H1 (cell line): ENCODE measurements around the gene TRABD2A. TPM values are rescaled to one million over a fixed set of nuclear protein-coding genes. Genes with fewer than 3 reads are reported as not detected.

Source experiments
- CTCF ChIA-PET: fragments of 300-600 bp; sonication (Branson Sonifier 250); formaldehyde crosslinking; loops from one replicate; lab custom pipeline; 2021; ENCODE audit not compliant: partially characterized antibody; lab: Charles Lee
- POLR2A ChIA-PET: fragments of 300-600 bp; sonication (Branson Sonifier 250); formaldehyde crosslinking; loops from one replicate; lab custom pipeline; 2021; ENCODE audit warnings: inconsistent platforms; ENCODE audit not compliant: partially characterized antibody; lab: Charles Lee
- DNase-seq, 2 experiments: peaks; one replicate each; pipeline versions ENCODE4 v3.0.0 to v3.0.0-alpha.2; 2010 to 2022; ENCODE audit warnings: low spot score in 2 of 2, low read depth in 1 of 2, mixed read lengths in 1 of 2
- FAIRE-seq: peaks from 2 replicates; lab custom pipeline; 2011; peaks lifted over from hg19 to GRCh38; lab: Jason Lieb, UNC
- H2AFZ ChIP-seq: 2 replicates; pipeline ENCODE4 v1.8.1; 2012; ENCODE audit warnings: low read length, inconsistent platforms
- H2AK5ac ChIP-seq: 2 replicates; pipeline ENCODE4 v1.6.1; 2013; ENCODE audit warnings: low read depth, low read length
- H2BK120ac ChIP-seq: replicated peaks from 2 replicates; pipeline ENCODE3; 2013; ENCODE audit warnings: low read depth, low read length, inconsistent platforms
- H2BK12ac ChIP-seq: 2 replicates; pipeline ENCODE4 v1.6.1; 2013; ENCODE audit warnings: low read depth, low read length
- H2BK15ac ChIP-seq: 2 replicates; pipeline ENCODE4 v1.6.1; 2013; ENCODE audit warnings: low read length
- H2BK20ac ChIP-seq: 2 replicates; pipeline ENCODE4 v1.6.1; 2013; ENCODE audit warnings: low read length
- H2BK5ac ChIP-seq: 2 replicates; pipeline ENCODE4 v1.6.1; 2013; ENCODE audit warnings: low read depth, low read length
- H3K14ac ChIP-seq: 2 replicates; pipeline ENCODE4 v1.6.1; 2013; ENCODE audit warnings: inconsistent platforms; ENCODE audit not compliant: insufficient read length
- H3K18ac ChIP-seq: 2 replicates; pipeline ENCODE4 v1.6.1; 2013; ENCODE audit warnings: low read length; ENCODE audit errors: extremely low read depth
- H3K23ac ChIP-seq: 2 replicates; pipeline ENCODE4 v1.6.1; 2013; ENCODE audit warnings: inconsistent platforms; ENCODE audit not compliant: insufficient read length
- H3K23me2 ChIP-seq: 2 replicates; pipeline ENCODE4 v1.6.1; 2013; ENCODE audit warnings: low read depth, low read length
- H3K27ac ChIP-seq: 2 replicates; pipeline ENCODE4 v1.6.1; 2011; ENCODE audit warnings: low read depth, low read length, inconsistent platforms
- H3K27me3 ChIP-seq, 4 experiments: replicated peaks in 1 of 4; 1 replicate in 1 of 4; 2 replicates in 3 of 4; pipeline versions ENCODE4 v1.6.1 to v1.8.1; 2011 to 2013; ENCODE audit warnings: low read length in 3 of 4, mild to moderate bottlenecking in 3 of 4, inconsistent platforms in 2 of 4, mixed read lengths in 2 of 4, moderate library complexity in 1 of 4; ENCODE audit not compliant: control insufficient read depth in 3 of 4, insufficient read depth in 3 of 4; ENCODE audit errors: extremely low read depth in 1 of 4
- H3K36me3 ChIP-seq, 4 experiments: 2 replicates each; pipeline versions ENCODE4 v1.6.1 to v1.8.1; 2011 to 2013; ENCODE audit warnings: mild to moderate bottlenecking in 4 of 4, low read length in 3 of 4, moderate library complexity in 2 of 4, control low read depth in 1 of 4, inconsistent platforms in 1 of 4; ENCODE audit not compliant: insufficient read depth in 4 of 4, control insufficient read depth in 2 of 4
- H3K4ac ChIP-seq: replicated peaks from 2 replicates; pipeline ENCODE3; 2013; ENCODE audit warnings: low read length, low read depth, mixed read lengths, inconsistent platforms; ENCODE audit not compliant: insufficient read length
- H3K4me1 ChIP-seq, 4 experiments: replicated peaks in 1 of 4; 1 replicate in 1 of 4; 2 replicates in 3 of 4; pipeline versions ENCODE4 v1.6.1 to v1.8.1; 2011 to 2013; ENCODE audit warnings: low read length in 3 of 4, inconsistent platforms in 2 of 4, mixed read lengths in 1 of 4; ENCODE audit not compliant: insufficient read depth in 4 of 4, control insufficient read depth in 3 of 4
- H3K4me2 ChIP-seq, 2 experiments: 2 replicates each; pipeline versions ENCODE4 v1.6.1 to v1.8.1; 2011 to 2013; ENCODE audit warnings: low read depth in 2 of 2, low read length in 2 of 2, control low read depth in 1 of 2, inconsistent platforms in 1 of 2, mild to moderate bottlenecking in 1 of 2; ENCODE audit not compliant: insufficient read depth in 1 of 2
- H3K4me3 ChIP-seq, 4 experiments: fragments of 200-600, 300-600 bp in 1 of 4; sonication (generic), shearing (Covaris generic), sonication (Bioruptor Twin) in 1 of 4; 2 replicates each; pipeline versions ENCODE4 v1.5.1 to v1.8.1; 2011 to 2016; ENCODE audit warnings: low read length in 4 of 4, low read depth in 3 of 4, control low read depth in 2 of 4, inconsistent platforms in 2 of 4, mild to moderate bottlenecking in 2 of 4, mixed read lengths in 1 of 4, moderate library complexity in 1 of 4; ENCODE audit not compliant: insufficient read depth in 2 of 4; ENCODE audit errors: extremely low read depth in 1 of 4
- H3K56ac ChIP-seq: replicated peaks from 2 replicates; pipeline ENCODE3; 2013; ENCODE audit warnings: low read depth, mild to moderate bottlenecking, mixed read lengths, low read length, inconsistent platforms; ENCODE audit not compliant: insufficient read length
- H3K79me1 ChIP-seq: 2 replicates; pipeline ENCODE4 v1.6.1; 2013; ENCODE audit warnings: low read depth, low read length, control low read depth
- H3K79me2 ChIP-seq, 2 experiments: 2 replicates each; pipeline versions ENCODE4 v1.6.1 to v1.8.1; 2012 to 2013; ENCODE audit warnings: low read length in 2 of 2, mild to moderate bottlenecking in 2 of 2, inconsistent platforms in 1 of 2; ENCODE audit not compliant: insufficient read depth in 2 of 2, control insufficient read depth in 1 of 2
- H3K9ac ChIP-seq, 4 experiments: replicated peaks in 1 of 4; 1 replicate in 1 of 4; 2 replicates in 3 of 4; pipeline versions ENCODE4 v1.6.1 to v1.8.1; 2011 to 2013; ENCODE audit warnings: low read depth in 3 of 4, low read length in 3 of 4, control low read depth in 2 of 4, mild to moderate bottlenecking in 2 of 4, moderate library complexity in 2 of 4, inconsistent platforms in 1 of 4; ENCODE audit errors: extremely low read depth in 1 of 4
- H3K9me3 ChIP-seq, 2 experiments: 2 replicates each; pipeline versions ENCODE4 v1.6.1 to v1.8.1; 2012 to 2013; ENCODE audit warnings: mild to moderate bottlenecking in 2 of 2, moderate library complexity in 2 of 2, control low read depth in 1 of 2, inconsistent platforms in 1 of 2, low read depth in 1 of 2, low read length in 1 of 2, mixed read lengths in 1 of 2; ENCODE audit not compliant: insufficient read depth in 2 of 2
- H4K20me1 ChIP-seq, 2 experiments: replicated peaks in 1 of 2; 2 replicates each; pipeline versions ENCODE3 to v1.8.1; 2011 to 2013; ENCODE audit warnings: inconsistent platforms in 2 of 2, low read length in 2 of 2, mild to moderate bottlenecking in 1 of 2; ENCODE audit not compliant: insufficient read depth in 2 of 2, control insufficient read depth in 1 of 2
- H4K5ac ChIP-seq: 2 replicates; pipeline ENCODE4 v1.6.1; 2013; ENCODE audit warnings: low read length, low read depth, mixed read lengths, inconsistent platforms; ENCODE audit not compliant: insufficient read length
- H4K8ac ChIP-seq: 2 replicates; pipeline ENCODE4 v1.8.0; 2013; ENCODE audit warnings: mild to moderate bottlenecking, moderate library complexity, low read length, inconsistent platforms; ENCODE audit not compliant: insufficient read depth; ENCODE audit errors: extremely low read depth
- H4K91ac ChIP-seq: replicated peaks from 2 replicates; pipeline ENCODE3; 2013; ENCODE audit warnings: low read length, mixed read lengths, inconsistent platforms; ENCODE audit not compliant: insufficient read length
- CHD1 ChIP-seq: IDR thresholded peaks from 2 replicates; pipeline ENCODE4 v1.6.1; 2012; ENCODE audit warnings: low read depth, low read length, improper control_type of control experiment
- CTCF ChIP-seq, 3 experiments: IDR thresholded peaks; 1 replicate in 2 of 3; 2 replicates in 1 of 3; pipeline versions ENCODE4 v1.5.1 to v1.6.1; 2011; ENCODE audit warnings: low read length in 3 of 3, mild to moderate bottlenecking in 3 of 3, inconsistent platforms in 2 of 3, low read depth in 1 of 3, moderate library complexity in 1 of 3; ENCODE audit not compliant: insufficient read depth in 1 of 3; ENCODE audit errors: control extremely low read depth in 1 of 3
- FOSL1 ChIP-seq: IDR thresholded peaks from 2 replicates; pipeline ENCODE4 v1.6.1; 2011; ENCODE audit warnings: mild to moderate bottlenecking, low read depth, low read length, moderate library complexity; ENCODE audit not compliant: insufficient read depth
- HDAC2 ChIP-seq, 2 experiments: fragments of 300-600 bp in 1 of 2; sonication (generic) in 1 of 2; IDR thresholded peaks; 2 replicates each; pipeline ENCODE4 v1.6.1; 2011 to 2012; ENCODE audit warnings: low read depth in 2 of 2, low read length in 2 of 2, mild to moderate bottlenecking in 2 of 2, moderate library complexity in 2 of 2, borderline replicate concordance in 1 of 2, inconsistent platforms in 1 of 2
- POU5F1 ChIP-seq: IDR thresholded peaks from 2 replicates; pipeline ENCODE4 v1.6.1; 2011; ENCODE audit warnings: low read depth, mild to moderate bottlenecking, low read length, moderate library complexity
- RAD21 ChIP-seq, 2 experiments: IDR thresholded peaks in 1 of 2; conservative IDR thresholded peaks in 1 of 2; 2 replicates each; pipeline ENCODE4 v1.6.1; 2011; ENCODE audit warnings: low read depth in 2 of 2, low read length in 2 of 2, improper control_type of control experiment in 1 of 2, inconsistent platforms in 1 of 2, mild to moderate bottlenecking in 1 of 2, moderate library complexity in 1 of 2
- SRF ChIP-seq: IDR thresholded peaks from 2 replicates; pipeline ENCODE4 v1.6.1; 2011; ENCODE audit warnings: mild to moderate bottlenecking, low read depth, low read length, moderate library complexity
- WGBS, 2 experiments: shearing (Covaris generic) in 1 of 2; methylation state at CpG; one replicate each; pipeline versions ENCODE4 v1.1.6 to v1.1.7; 2013 to 2015; ENCODE audit warnings: low lambda C conversion rate in 2 of 2, mixed read lengths in 2 of 2, inconsistent platforms in 1 of 2, low coverage in 1 of 2, missing lambda C conversion rate in 1 of 2; ENCODE audit not compliant: insufficient replicate concordance in 2 of 2, insufficient coverage in 1 of 2, insufficient read length in 1 of 2; ENCODE audit errors: extremely low coverage in 1 of 2, missing lambda C conversion rate in 1 of 2; 5-methylcytosine and 5-hydroxymethylcytosine counted together
- polyA plus RNA-seq, 7 experiments: library from polyadenylated mRNA; depleted of rRNA in 3 of 7; stranded (reverse) in 5 of 7; unstranded in 2 of 7; fragments of >200 nt in 5 of 7; fragments of 200-250 nt in 2 of 7; gene quantifications; 1 replicate in 5 of 7; 2 replicates in 1 of 7; 4 replicates in 1 of 7; pipeline versions ENCODE4 v1.2.1 to v1.2.3, GENCODE V29; 2011 to 2013; ENCODE audit warnings: missing spikeins in 2 of 7, mixed read lengths in 2 of 7
- total RNA-seq: library from RNA; stranded (reverse); fragmentation: NEBNext Ultra II Directional; extraction: Animal tissue kit (Norgen Biotek cat#: 25700); gene quantifications from 2 replicates; pipeline ENCODE4 v1.2.1, GENCODE V29; 2021

Gene TRABD2A
- total and polyA plus RNA-seq, 2 of the 8 experiments (the other 6 are each of a cell fraction or from before 2014, with no cell fraction given): 17.3 to 18.6 TPM

GRCh38 chr2:84821806-84822205 is 59.1 kb downstream of the TRABD2A start:
- 86% methylated on average over 6 of the region's 7 CpGs; no CpG with 5 or more reads in 1 of the 2 experiments for WGBS, 2 experiments
- no peak for DNase-seq
- Histone ChIP-seq H2BK15ac (no peak overlapping the region), H3K23ac (no peak overlapping the region), H2AK5ac (no peak overlapping the region), H4K8ac (no peak overlapping the region), H3K9ac (no peak overlapping the region), H3K56ac (no peak overlapping the region), H2BK12ac (no peak overlapping the region), H2BK5ac (no peak overlapping the region), H3K36me3 (no peaks in the 10 kb centered on the region), H3K4me1 (no peaks in the 10 kb centered on the region), H3K27ac (no peak overlapping the region), H3K4me2 (no peak overlapping the region), H3K4me3 (no peak overlapping the region), H3K18ac (no peak overlapping the region), H2BK20ac (no peak overlapping the region), H3K79me2 (no peaks in the 10 kb centered on the region), H2BK120ac (no peak overlapping the region), H3K23me2 (no peaks in the 10 kb centered on the region), H3K4ac (no peak overlapping the region), H4K5ac (no peak overlapping the region), H3K27me3 (no peaks in the 10 kb centered on the region), H4K91ac (no peak overlapping the region), H3K14ac (no peak overlapping the region), H3K9me3 (no peaks in the 10 kb centered on the region), H2AFZ (no peak overlapping the region), H3K79me1 (no peaks in the 10 kb centered on the region), H4K20me1 (peaks cover 0 to 2% of the 10 kb centered on the region in 2 experiments)
- TF ChIP-seq FOSL1: no peak
- no peak for TF ChIP-seq SRF
- no peak for TF ChIP-seq CHD1
- peak in 1 of 2 experiments; percentile 10; a peak in 1 of 4 replicates for TF ChIP-seq RAD21 (IDR thresholded peaks at IDR 0.05 in 1 of 2, conservative IDR thresholded peaks at IDR 0.05 in 1 of 2; ENCODE audit: low read depth in 2 of 2, low read length in 2 of 2)
- TF ChIP-seq CTCF (IDR thresholded peaks at IDR 0.05; ENCODE audit: control extremely low read depth in 1 of 3, insufficient read depth in 1 of 3, low read depth in 1 of 3, low read length in 3 of 3): 0 out of 4 replicates have a peak, but pooled peaks of 1 of the 3 experiments have one; percentile 6
- no peak for TF ChIP-seq POU5F1
- no peak for TF ChIP-seq HDAC2 (IDR thresholded peaks at IDR 0.05; ENCODE audit: borderline replicate concordance in 1 of 2, low read depth in 2 of 2, low read length in 2 of 2)
- ChIA-PET CTCF (interaction anchor here (1.0 to 1.6 kb wide), 6 partner anchors 16 to 169 kb away, joined by 3 to 4 read pairs (median 3); no protein-coding TSS in a partner anchor), POLR2A (interaction anchor here (1.5 kb wide), 1 partner anchor 217 kb away, joined by 3 read pairs; no protein-coding TSS in a partner anchor)
- no peak for FAIRE-seq
